Prostate gland (tissue), 2 donors: ENCODE data around the gene E2F1. TPM values are rescaled to one million over a fixed set of nuclear protein-coding genes. Genes with fewer than 3 reads are reported as not detected.
A peak's percentile ranks its signal among the peaks of the same experiment; 100 is the strongest.

Experiments
- DNase-seq: peaks from one replicate; pipeline ENCODE4 v3.0.0-alpha.2; 2019; ENCODE audit warnings: low spot score
- H3K27ac ChIP-seq, 2 donors: fragments of 200-600 bp; sonication (generic); 2 replicates each; pipeline ENCODE4 v1.5.1; 2017 to 2019
- H3K27me3 ChIP-seq: fragments of 200-600 bp; sonication (generic); replicated peaks from 2 replicates; pipeline ENCODE4 v1.5.1; 2019; ENCODE audit not compliant: insufficient read depth
- H3K36me3 ChIP-seq, 2 donors: fragments of 200-600 bp; sonication (generic); 1 replicate in 1 of 2; 2 replicates in 1 of 2; pipeline versions ENCODE4 v1.5.1 to v1.8.1; 2017 to 2019
- H3K4me1 ChIP-seq: fragments of 200-600 bp; sonication (generic); replicated peaks from 2 replicates; pipeline ENCODE4 v1.5.1; 2019
- H3K4me3 ChIP-seq, 2 donors: fragments of 200-600 bp; sonication (generic); 2 replicates each; pipeline ENCODE4 v1.5.1; 2017 to 2019
- H3K9me3 ChIP-seq: fragments of 200-600 bp; sonication (generic); 2 replicates; pipeline ENCODE4 v1.5.1; 2017
- CTCF ChIP-seq, 4 experiments: fragments of 200-600 bp in 2 of 4; fragments of 450-650 bp in 2 of 4; sonication (generic) in 2 of 4; IDR thresholded peaks; 1 replicate in 3 of 4; 2 replicates in 1 of 4; pipeline ENCODE4 v1.5.1; 2016 to 2019; ENCODE audit warnings: antibody characterized with exemption in 4 of 4, mild to moderate bottlenecking in 2 of 4, moderate library complexity in 2 of 4
- POLR2A ChIP-seq: fragments of 450-650 bp; IDR thresholded peaks from one replicate; pipeline ENCODE4 v1.6.1; 2016; ENCODE audit warnings: antibody characterized with exemption, mild to moderate bottlenecking
- POLR2AphosphoS5 ChIP-seq: sonication (generic); formaldehyde crosslinking; IDR thresholded peaks from one replicate; pipeline ENCODE4 v1.6.1; 2017; ENCODE audit warnings: antibody characterized with exemption
- WGBS: methylation state at CpG from one replicate; pipeline ENCODE4 v1.1.5; 2018; 5-methylcytosine and 5-hydroxymethylcytosine counted together
- intact Hi-C: fragments of 100-400 bp; cut with DNase I; formaldehyde crosslinking; loops from one replicate; pipeline ENCODE4 v1.14.2; 2022
- total RNA-seq, 2 donors: library from RNA; depleted of rRNA; stranded (reverse); fragments of >200 nt; gene quantifications; one replicate each; pipeline ENCODE4 v1.1.0, GENCODE V29; 2016

E2F1 gene
- total RNA-seq, 2 donors from 2014 or later = 2.0 to 10.1 TPM

GRCh38 chr20:33677991-33678702, 8.0 kb downstream of the E2F1 start:
- WGBS = 75% methylated on average over 15 of the region's 15 CpGs
- H3K36me3 ChIP-seq = no peaks in the 10 kb centered on the region
- H3K4me3 ChIP-seq = no peak overlapping the region
- DNase-seq = no peak
- no peaks in the 10 kb centered on the region for H3K9me3 ChIP-seq
- H3K27me3 ChIP-seq = no peaks in the 10 kb centered on the region
- H3K4me1 ChIP-seq = no peaks in the 10 kb centered on the region
- TF ChIP-seq POLR2A (no peak), CTCF (IDR thresholded peaks at IDR 0.05) (no peak), POLR2AphosphoS5 (no peak)
- H3K27ac ChIP-seq = no peak overlapping the region
- intact Hi-C loops = loop anchor here (5.0 kb wide), 1 partner anchor 54 kb away; the partner anchor contains the start of gene ZNF341

- TF ChIP-seq POLR2A (no peak), POLR2AphosphoS5 (no peak), CTCF (IDR thresholded peaks at IDR 0.05) (no peak)
- Histone ChIP-seq H3K36me3 (no peaks in the 10 kb centered on the region), H3K27me3 (no peaks in the 10 kb centered on the region), H3K4me3 (no peak overlapping the region), H3K27ac (peak overlapping the region; percentile 90 to 92), H3K9me3 (no peaks in the 10 kb centered on the region), H3K4me1 (peaks cover 5% of the 10 kb centered on the region)
- DNase-seq = no peak
- WGBS = 90% methylated on average over 31 of the region's 31 CpGs
- intact Hi-C loops = loop anchor here (5.0 kb wide), 1 partner anchor 55 kb away; the partner anchor contains the start of gene ZNF341
Observed at GRCh38 chr20:33676652-33677645, 9.2 kb downstream of the E2F1 start.

GRCh38 chr20:33676121-33676520, 10.1 kb downstream of the E2F1 start:
- intact Hi-C loops = loop anchor here (5.0 kb wide), 1 partner anchor 56 kb away; the partner anchor contains the start of gene ZNF341
- H3K27ac ChIP-seq = peak overlapping the region; percentile 90 to 92
- H3K36me3 ChIP-seq = no peaks in the 10 kb centered on the region
- H3K9me3 ChIP-seq = no peaks in the 10 kb centered on the region
- no peak for DNase-seq
- H3K4me1 ChIP-seq = peaks cover 6% of the 10 kb centered on the region
- WGBS = 86% methylated on average over 11 of the region's 11 CpGs
- no peak for TF ChIP-seq CTCF (IDR thresholded peaks at IDR 0.05)
- no peak for TF ChIP-seq POLR2A
- TF ChIP-seq POLR2AphosphoS5 = no peak
- H3K4me3 ChIP-seq = no peak overlapping the region
- no peaks in the 10 kb centered on the region for H3K27me3 ChIP-seq

GRCh38 chr20:33675136-33675959, 10.8 kb downstream of the E2F1 start:
- no peak for DNase-seq
- TF ChIP-seq POLR2AphosphoS5 (no peak), POLR2A (no peak), CTCF (IDR thresholded peaks at IDR 0.05) (no peak)
- intact Hi-C loops = loop anchor here (5.0 kb wide), 1 partner anchor 57 kb away; the partner anchor contains the start of gene ZNF341
- peak overlapping the region; percentile 90 to 92 for H3K27ac ChIP-seq
- no peaks in the 10 kb centered on the region for H3K27me3 ChIP-seq
- 35% methylated on average over 16 of the region's 16 CpGs for WGBS
- no peaks in the 10 kb centered on the region for H3K9me3 ChIP-seq
- peak overlapping the region; percentile 70 to 78 for H3K4me3 ChIP-seq
- peaks cover 6% of the 10 kb centered on the region for H3K4me1 ChIP-seq
- no peaks in the 10 kb centered on the region for H3K36me3 ChIP-seq
